MCF 10A (cell line): ENCODE measurements around the gene CDC25B. TPM values are rescaled to one million over a fixed set of nuclear protein-coding genes. Genes with fewer than 3 reads are reported as not detected.
"Not testable (repeated sequence)": the region's sequence is repeated elsewhere in the genome, so short reads cannot be mapped to it uniquely, and the experiment has no call there.

ENCODE experiments used
- BruUV-seq: library from RNA; stranded (reverse); fragments of 400-500 nt; replicated peaks from 2 replicates; lab custom pipeline; 2021; lab: Mats Ljungman, UMichigan
- CTCF ChIA-PET: fragments of 300-600 bp; sonication (Branson Sonifier 250); formaldehyde crosslinking; extraction: SDS; loops from one replicate; lab custom pipeline; 2021; ENCODE audit warnings: antibody characterized with exemption, inconsistent platforms; lab: Yijun Ruan, JAX
- POLR2A ChIA-PET: fragments of 300-600, 350-650 bp; sonication (Branson Sonifier 250); formaldehyde crosslinking; extraction: SDS; loops from one replicate; lab custom pipeline; 2020; ENCODE audit warnings: antibody characterized with exemption, inconsistent platforms; lab: Yijun Ruan, JAX
- DNase-seq: peaks from one replicate; pipeline ENCODE4 v3.0.0-alpha.2; 2018; ENCODE audit not compliant: unreplicated experiment
- H3K27ac Mint-ChIP-seq: one replicate; pipeline ENCODE4 v1.8.0; 2022; ENCODE audit warnings: mild to moderate bottlenecking, low read depth, mixed read lengths; ENCODE audit not compliant: unreplicated experiment
- H3K27me3 Mint-ChIP-seq: one replicate; pipeline ENCODE4 v1.8.0; 2022; ENCODE audit warnings: mixed read lengths; ENCODE audit not compliant: insufficient read depth, unreplicated experiment
- H3K36me3 Mint-ChIP-seq: one replicate; pipeline ENCODE4 v1.8.0; 2022; ENCODE audit warnings: mild to moderate bottlenecking, moderate library complexity, mixed read lengths; ENCODE audit not compliant: insufficient read depth, unreplicated experiment
- H3K4me1 Mint-ChIP-seq: one replicate; pipeline ENCODE4 v1.8.0; 2022; ENCODE audit warnings: mixed read lengths; ENCODE audit not compliant: insufficient read depth, unreplicated experiment
- H3K4me3 Mint-ChIP-seq: one replicate; pipeline ENCODE4 v1.8.0; 2022; ENCODE audit warnings: mild to moderate bottlenecking, moderate library complexity, mixed read lengths; ENCODE audit not compliant: unreplicated experiment
- H3K9me3 Mint-ChIP-seq: one replicate; pipeline ENCODE4 v1.8.0; 2022; ENCODE audit warnings: mixed read lengths; ENCODE audit not compliant: unreplicated experiment
- CTCF ChIP-seq: fragments of 200-600 bp; IDR thresholded peaks from one replicate; pipeline ENCODE4 v1.8.0; 2022; ENCODE audit warnings: antibody characterized with exemption, mild to moderate bottlenecking; ENCODE audit not compliant: unreplicated experiment
- intact Hi-C: fragments of 100-400 bp; cut with micrococcal nuclease; formaldehyde crosslinking; loops from 2 replicates; pipeline ENCODE4 v1.14.1; 2022
- total RNA-seq: library from RNA; stranded (reverse); gene quantifications from 2 replicates; pipeline ENCODE4 v1.2.3, GENCODE V29; 2022

Gene CDC25B
- total RNA-seq, 1 experiment from 2014 or later, result 134 TPM

GRCh38 chr20:3843490-3843889 is 47.4 kb downstream of the CDC25B start:
- H3K27ac Mint-ChIP-seq, result peak overlapping the region; percentile 39
- intact Hi-C loops, result no loop called here
- TF ChIP-seq CTCF, result no peak

DNA sequence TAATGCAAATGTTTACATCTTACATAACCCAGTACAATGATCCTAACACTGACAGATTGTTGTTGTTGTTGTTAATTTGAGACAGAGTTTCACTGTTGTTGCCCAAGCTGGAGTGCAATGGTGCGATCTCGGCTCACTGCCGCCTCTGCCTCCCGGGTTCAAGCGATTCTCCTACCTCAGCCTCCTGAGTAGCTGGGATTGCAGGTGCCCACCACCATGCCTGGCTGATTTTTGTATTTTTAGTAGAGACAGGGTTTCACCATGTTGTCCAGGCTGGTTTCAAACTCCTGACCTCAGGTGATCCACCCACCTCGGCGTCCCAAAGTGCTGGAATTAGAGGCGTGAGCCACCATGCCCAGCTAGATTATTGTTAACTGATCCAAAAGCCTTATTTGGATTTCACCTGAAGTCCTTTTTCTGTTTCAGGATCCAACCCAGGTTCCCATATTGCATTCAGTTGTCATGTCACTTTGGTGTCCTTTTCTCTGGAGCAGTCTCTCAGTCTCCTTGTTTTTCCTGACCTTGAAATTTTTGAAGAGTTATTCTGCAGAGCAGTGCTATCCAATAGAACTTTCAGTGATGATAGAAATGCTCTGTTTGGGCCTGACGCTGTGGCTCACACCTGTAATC is 48.0 kb downstream of the CDC25B start:
- intact Hi-C loops, DNase-seq, H3K36me3 Mint-ChIP-seq, BruUV-seq, H3K27me3 Mint-ChIP-seq, H3K9me3 Mint-ChIP-seq, H3K4me3 Mint-ChIP-seq: not testable (repeated sequence)
- H3K27ac Mint-ChIP-seq, result peak overlapping the region; percentile 39
- ChIA-PET POLR2A (interaction anchor here (1.4 to 4.5 kb wide), 10 partner anchors 11 to 78 kb away, joined by 3 to 64 read pairs (median 12); partner anchors contain the start of genes ADISSP, AP5S1 and CENPB), CTCF (interaction anchor here (0.6 to 2.9 kb wide), 7 partner anchors 11 to 58 kb away, joined by 3 to 30 read pairs (median 5); partner anchors contain the start of gene AP5S1)
- peaks cover 13% of the 10 kb centered on the region for H3K4me1 Mint-ChIP-seq

More at GRCh38 chr20:3843490-3843889, 47.4 kb downstream of the CDC25B start:
- ChIA-PET CTCF (interaction anchor here (0.5 to 2.9 kb wide), 5 partner anchors 8 to 93 kb away, joined by 3 to 30 read pairs (median 3); partner anchors contain the start of gene AP5S1), POLR2A (interaction anchor here (3.3 to 4.5 kb wide), 2 partner anchors 22 to 75 kb away, joined by 22 to 64 read pairs; partner anchors contain the start of genes ADISSP and AP5S1)
- Mint-ChIP-seq H3K27me3 (no peaks in the 10 kb centered on the region), H3K9me3 (no peaks in the 10 kb centered on the region), H3K4me3 (no peak overlapping the region), H3K36me3 (peaks cover 2% of the 10 kb centered on the region), H3K4me1 (peaks cover 8% of the 10 kb centered on the region)
- no TSS peak for BruUV-seq
- DNase-seq, result peak; percentile 58

- ChIA-PET CTCF (interaction anchor here (1.6 to 2.9 kb wide), 3 partner anchors 27 to 61 kb away, joined by 3 to 30 read pairs (median 9); partner anchors contain the start of gene AP5S1), POLR2A (interaction anchor here (0.6 to 4.5 kb wide), 9 partner anchors 8 to 192 kb away, joined by 3 to 64 read pairs (median 8); partner anchors contain the start of genes ADISSP, AP5S1 and CENPB)
- Mint-ChIP-seq H3K36me3 (peaks cover 29% of the 10 kb centered on the region), H3K27ac (peak overlapping the region; percentile 83), H3K4me3 (peak overlapping the region; percentile 83), H3K9me3 (no peaks in the 10 kb centered on the region), H3K4me1 (peaks cover 13% of the 10 kb centered on the region), H3K27me3 (no peaks in the 10 kb centered on the region)
- no peak for DNase-seq
- TF ChIP-seq CTCF, result no peak
- BruUV-seq, result no TSS peak
- intact Hi-C loops, result loop anchor here (2.0 kb wide), 1 partner anchor 26 kb away; the partner anchor contains the start of gene AP5S1
These were observed 50.2 kb downstream of the CDC25B start for GRCh38 chr20:3846378-3846739.

GRCh38 chr20:3846740-3847428 is 50.8 kb downstream of the CDC25B start, which contains the start of gene MAVS:
Gene MAVS, plus strand, starts transcription at chr20:3846834. Its CDS starts 7,791 bp downstream, at chr20:3854625.
- CTCF ChIA-PET, result interaction anchor here (0.6 kb wide), 2 partner anchors 11 to 27 kb away, joined by 3 to 4 read pairs; no protein-coding TSS in a partner anchor

More at GRCh38 chr20:3846740-3847428, 50.8 kb downstream of the CDC25B start, which contains the start of gene MAVS:
- no peak for TF ChIP-seq CTCF
- peaks cover 13% of the 10 kb centered on the region for H3K4me1 Mint-ChIP-seq
- peak within 1 kb of the TSS; percentile 83 for H3K4me3 Mint-ChIP-seq
- no TSS peak for BruUV-seq
- peak; percentile 86 for DNase-seq
- H3K36me3 Mint-ChIP-seq, result peaks cover 33% of the 10 kb centered on the region
- H3K9me3 Mint-ChIP-seq, result no peaks in the 10 kb centered on the region
- POLR2A ChIA-PET, result interaction anchor here (0.7 to 2.1 kb wide), 12 partner anchors 8 to 232 kb away, joined by 3 to 29 read pairs (median 4); partner anchors contain the start of genes ADISSP, AP5S1 and CENPB
- intact Hi-C loops, result loop anchor here (2.0 kb wide), 1 partner anchor 26 kb away; the partner anchor contains the start of gene AP5S1
- H3K27me3 Mint-ChIP-seq, result no peaks in the 10 kb centered on the region
- H3K27ac Mint-ChIP-seq, result peak within 1 kb of the TSS; percentile 83
